ENCODE data around the gene PTPRT. TPM values are rescaled to one million over a fixed set of nuclear protein-coding genes. Genes with fewer than 3 reads are reported as not detected.

Gene PTPRT
- total and polyA plus RNA-seq, 8 donors: 0.23 to 1.8 (median 0.95) TPM

- ATAC-seq (no peak), DNase-seq (no peak), FAIRE-seq (no peak)
- no peaks in the 10 kb centered on the region for H3K4me1 ChIP-seq
- no peak overlapping the region for H3K27ac ChIP-seq
- no peak overlapping the region for H3K4me3 ChIP-seq
- H3K9me3 ChIP-seq: no peaks in the 10 kb centered on the region
- peaks cover 0 to 5% (median 2%) of the 10 kb centered on the region in 4 donors for H3K27me3 ChIP-seq
- 27 to 39% methylated on average over 1 of the region's 1 CpG for WGBS, 2 donors
- intact Hi-C loops (cut with DNase I): no loop called here
- H3K36me3 ChIP-seq: no peaks in the 10 kb centered on the region
- no peak for TF ChIP-seq CTCF (IDR thresholded peaks at IDR 0.05)
Measured at GRCh38 chr20:43231829-43232228, 42.1 kb upstream of the PTPRT start.

GRCh38 chr20:43229696-43230095, 40.0 kb upstream of the PTPRT start:
- Histone ChIP-seq H3K4me3 (no peak overlapping the region), H3K9me3 (no peaks in the 10 kb centered on the region), H3K27ac (no peak overlapping the region), H3K36me3 (no peaks in the 10 kb centered on the region), H3K4me1 (no peaks in the 10 kb centered on the region), H3K27me3 (peaks cover 0 to 5% (median 2%) of the 10 kb centered on the region in 4 donors)
- no peak for TF ChIP-seq CTCF (IDR thresholded peaks at IDR 0.05)
- 62 to 72% methylated on average over 3 of the region's 3 CpGs for WGBS, 2 donors
- no peak for FAIRE-seq
- DNase-seq: no peak
- ATAC-seq: no peak
- intact Hi-C loops (cut with DNase I): no loop called here

- H3K4me3 ChIP-seq: no peak overlapping the region
- ATAC-seq (no peak), DNase-seq (no peak), FAIRE-seq (no peak)
- H3K4me1 ChIP-seq: no peaks in the 10 kb centered on the region
- H3K27ac ChIP-seq: no peak overlapping the region
- intact Hi-C loops (cut with DNase I): no loop called here
- TF ChIP-seq CTCF (IDR thresholded peaks at IDR 0.05): no peak
- WGBS, 2 donors: 23 to 35% methylated on average over 4 of the region's 4 CpGs
- no peaks in the 10 kb centered on the region for H3K27me3 ChIP-seq
- no peaks in the 10 kb centered on the region for H3K9me3 ChIP-seq
- H3K36me3 ChIP-seq: no peaks in the 10 kb centered on the region
Measured at GRCh38 chr20:43220612-43221011, 30.9 kb upstream of the PTPRT start.

- H3K4me1 ChIP-seq: no peaks in the 10 kb centered on the region
- no peaks in the 10 kb centered on the region for H3K9me3 ChIP-seq
- FAIRE-seq (no peak), ATAC-seq (no peak), DNase-seq (no peak)
- intact Hi-C loops (cut with DNase I): no loop called here
- H3K27me3 ChIP-seq: no peaks in the 10 kb centered on the region
- no peak overlapping the region for H3K4me3 ChIP-seq
- 48 to 63% methylated on average over 3 of the region's 3 CpGs for WGBS, 2 donors
- H3K27ac ChIP-seq: no peak overlapping the region
- TF ChIP-seq CTCF (IDR thresholded peaks at IDR 0.05): no peak
- H3K36me3 ChIP-seq: no peaks in the 10 kb centered on the region
Measured at GRCh38 chr20:43210901-43211300, 21.2 kb upstream of the PTPRT start.

- ATAC-seq (no peak), DNase-seq (no peak), FAIRE-seq (no peak)
- intact Hi-C loops (cut with DNase I): no loop called here
- TF ChIP-seq CTCF (IDR thresholded peaks at IDR 0.05): no peak
- Histone ChIP-seq H3K27ac (no peak overlapping the region), H3K36me3 (no peaks in the 10 kb centered on the region), H3K27me3 (no peaks in the 10 kb centered on the region), H3K4me1 (no peaks in the 10 kb centered on the region), H3K4me3 (no peak overlapping the region), H3K9me3 (no peaks in the 10 kb centered on the region)
- 66 to 89% methylated on average over 2 of the region's 2 CpGs for WGBS, 2 donors
Measured at GRCh38 chr20:43209831-43210230, 20.1 kb upstream of the PTPRT start.

Measured in pancreas (tissue), 10 donors.